ENCODE data around the gene MAP1LC3B.

- TF ChIP-seq CTCF (conservative IDR thresholded peaks at IDR 0.05; ENCODE audit: low read depth, low read length) (no peak), EZH2 (IDR thresholded peaks at IDR 0.05; ENCODE audit: borderline replicate concordance, low read depth, low read length, poor library complexity, severe bottlenecking) (no peak)
These were observed 29.1 kb downstream of the MAP1LC3B start for GRCh38 chr16:87421003-87421912.

Measured in A673 (cell line).